Mesenchymal stem cell (in vitro differentiated cells and primary cell): Measurements from ENCODE around the gene FEM1B.

ENCODE experiments used
- DNase-seq: peaks from one replicate; pipeline ENCODE4 v3.0.0-alpha.2; 2013
- H2AFZ ChIP-seq: one replicate; pipeline ENCODE4 v1.6.1; 2013; ENCODE audit warnings: low read depth, mild to moderate bottlenecking, control low read depth, inconsistent platforms, low read length, moderate library complexity
- H2AK5ac ChIP-seq: 2 replicates; pipeline ENCODE4 v1.6.1; 2013; ENCODE audit warnings: low read length, moderate library complexity, mild to moderate bottlenecking, inconsistent platforms; ENCODE audit not compliant: severe bottlenecking
- H2BK120ac ChIP-seq: one replicate; pipeline ENCODE4 v1.6.1; 2013; ENCODE audit warnings: low read depth, mild to moderate bottlenecking, inconsistent platforms, low read length, moderate library complexity
- H2BK12ac ChIP-seq, 2 experiments: one replicate each; pipeline ENCODE4 v1.6.1; 2013; ENCODE audit warnings: inconsistent platforms in 2 of 2, low read length in 2 of 2, mild to moderate bottlenecking in 2 of 2, moderate library complexity in 2 of 2, control low read depth in 1 of 2
- H2BK15ac ChIP-seq: one replicate; pipeline ENCODE4 v1.6.1; 2013; ENCODE audit warnings: mild to moderate bottlenecking, low read depth, inconsistent platforms; ENCODE audit not compliant: poor library complexity, severe bottlenecking
- H2BK5ac ChIP-seq: 2 replicates; pipeline ENCODE4 v1.6.1; 2013; ENCODE audit warnings: low read depth, mild to moderate bottlenecking, low read length, control low read depth, inconsistent platforms; ENCODE audit not compliant: poor library complexity, severe bottlenecking
- H3K14ac ChIP-seq, 2 experiments: one replicate each; pipeline ENCODE4 v1.6.1; 2013; ENCODE audit warnings: inconsistent platforms in 2 of 2, low read length in 2 of 2, control low read depth in 1 of 2, mild to moderate bottlenecking in 1 of 2, moderate library complexity in 1 of 2
- H3K18ac ChIP-seq, 2 experiments: one replicate each; pipeline ENCODE4 v1.6.1; 2013; ENCODE audit warnings: inconsistent platforms in 2 of 2, low read length in 2 of 2, control low read depth in 1 of 2, low read depth in 1 of 2, mild to moderate bottlenecking in 1 of 2
- H3K23ac ChIP-seq, 2 experiments: one replicate each; pipeline ENCODE4 v1.6.1; 2013; ENCODE audit warnings: inconsistent platforms in 2 of 2, low read length in 2 of 2, mild to moderate bottlenecking in 2 of 2, moderate library complexity in 2 of 2, control low read depth in 1 of 2
- H3K27ac ChIP-seq: 2 replicates; pipeline ENCODE4 v1.5.1; 2013; ENCODE audit warnings: mild to moderate bottlenecking, moderate library complexity, low read length, control low read depth, inconsistent platforms; ENCODE audit not compliant: poor library complexity, severe bottlenecking
- H3K27me3 ChIP-seq, 2 experiments: 2 replicates each; pipeline versions ENCODE4 v1.6.1 to v1.7.0; 2013; ENCODE audit warnings: low read length in 2 of 2, mild to moderate bottlenecking in 2 of 2, moderate library complexity in 2 of 2, control low read depth in 1 of 2, inconsistent platforms in 1 of 2; ENCODE audit not compliant: control insufficient read depth in 1 of 2, insufficient read depth in 1 of 2
- H3K36me3 ChIP-seq, 2 experiments: 2 replicates each; pipeline versions ENCODE4 v1.6.1 to v1.7.0; 2013; ENCODE audit warnings: low read length in 2 of 2, control low read depth in 1 of 2, inconsistent platforms in 1 of 2, low read depth in 1 of 2, mild to moderate bottlenecking in 1 of 2; ENCODE audit not compliant: insufficient read depth in 2 of 2, control insufficient read depth in 1 of 2
- H3K4ac ChIP-seq, 2 experiments: one replicate each; pipeline ENCODE4 v1.6.1; 2013; ENCODE audit warnings: inconsistent platforms in 2 of 2, low read length in 2 of 2, mild to moderate bottlenecking in 2 of 2, moderate library complexity in 2 of 2, control low read depth in 1 of 2, low read depth in 1 of 2
- H3K4me1 ChIP-seq: 2 replicates; pipeline ENCODE4 v1.6.1; 2013; ENCODE audit warnings: low read depth, low read length, control low read depth; ENCODE audit not compliant: control insufficient read depth, insufficient read depth
- H3K4me2 ChIP-seq: 2 replicates; pipeline ENCODE4 v1.6.1; 2013; ENCODE audit warnings: low read length, mild to moderate bottlenecking, inconsistent platforms; ENCODE audit not compliant: poor library complexity, severe bottlenecking
- H3K4me3 ChIP-seq, 2 experiments: 2 replicates each; pipeline versions ENCODE4 v1.5.1 to v1.7.0; 2013; ENCODE audit warnings: low read length in 2 of 2, mild to moderate bottlenecking in 2 of 2, control low read depth in 1 of 2, low read depth in 1 of 2; ENCODE audit not compliant: insufficient read depth in 1 of 2
- H3K79me1 ChIP-seq: replicated peaks from 2 replicates; pipeline ENCODE4 v1.6.1; 2013; ENCODE audit warnings: mild to moderate bottlenecking, control low read depth, low read length, inconsistent platforms; ENCODE audit not compliant: poor library complexity, severe bottlenecking
- H3K9ac ChIP-seq: 2 replicates; pipeline ENCODE4 v1.7.0; 2013; ENCODE audit warnings: mild to moderate bottlenecking, low read length, moderate library complexity
- H3K9me3 ChIP-seq: 2 replicates; pipeline ENCODE4 v1.7.0; 2013; ENCODE audit warnings: mild to moderate bottlenecking, low read length; ENCODE audit not compliant: control insufficient read depth
- H4K8ac ChIP-seq: one replicate; pipeline ENCODE4 v1.6.1; 2013; ENCODE audit warnings: inconsistent platforms, mild to moderate bottlenecking, low read length, moderate library complexity
- H4K91ac ChIP-seq: one replicate; pipeline ENCODE4 v1.6.1; 2013; ENCODE audit warnings: mild to moderate bottlenecking, low read length, inconsistent platforms
- WGBS: methylation state at CpG from one replicate; pipeline ENCODE4 v1.1.7; 2013; ENCODE audit warnings: mixed read lengths; 5-methylcytosine and 5-hydroxymethylcytosine counted together

The FEM1B gene

GRCh38 chr15:68235022-68235421 is 42.5 kb upstream of the FEM1B start:
- Histone ChIP-seq H4K8ac (no peak overlapping the region), H3K27me3 (no peaks in the 10 kb centered on the region), H2BK12ac (no peak overlapping the region), H2BK15ac (no peak overlapping the region), H3K4me2 (no peak overlapping the region), H2BK5ac (no peak overlapping the region), H3K23ac (no peak overlapping the region), H3K4me1 (peaks cover 6% of the 10 kb centered on the region), H3K4ac (peak overlapping the region in 1 of 2 experiments; percentile 2), H2AFZ (no peak overlapping the region), H2AK5ac (no peak overlapping the region), H3K14ac (no peak overlapping the region), H3K79me1 (peaks cover under 1% of the 10 kb centered on the region), H3K27ac (no peak overlapping the region), H2BK120ac (no peak overlapping the region), H3K9ac (no peak overlapping the region), H3K36me3 (no peaks in the 10 kb centered on the region), H3K4me3 (no peak overlapping the region), H3K18ac (no peak overlapping the region), H4K91ac (no peak overlapping the region), H3K9me3 (peaks cover 6% of the 10 kb centered on the region)
- no peak for DNase-seq
- WGBS = 90% methylated on average over 4 of the region's 4 CpGs

- Histone ChIP-seq H2BK120ac (no peak overlapping the region), H2AK5ac (no peak overlapping the region), H3K4me2 (no peak overlapping the region), H3K27ac (no peak overlapping the region), H4K8ac (no peak overlapping the region), H3K9ac (no peak overlapping the region), H3K4ac (no peak overlapping the region), H2BK12ac (no peak overlapping the region), H3K36me3 (no peaks in the 10 kb centered on the region), H3K4me1 (no peaks in the 10 kb centered on the region), H3K4me3 (no peak overlapping the region), H2BK5ac (no peak overlapping the region), H4K91ac (no peak overlapping the region), H3K18ac (no peak overlapping the region), H2BK15ac (no peak overlapping the region), H2AFZ (no peak overlapping the region), H3K23ac (no peak overlapping the region), H3K27me3 (no peaks in the 10 kb centered on the region), H3K79me1 (no peaks in the 10 kb centered on the region), H3K14ac (no peak overlapping the region), H3K9me3 (peaks cover 10% of the 10 kb centered on the region)
- DNase-seq = no peak
Observed at GRCh38 chr15:68239025-68239424, 38.5 kb upstream of the FEM1B start.

- Histone ChIP-seq H3K4me2 (no peak overlapping the region), H2BK5ac (no peak overlapping the region), H3K23ac (no peak overlapping the region), H3K4me3 (no peak overlapping the region), H4K91ac (no peak overlapping the region), H2BK120ac (no peak overlapping the region), H3K79me1 (no peaks in the 10 kb centered on the region), H2AFZ (no peak overlapping the region), H3K14ac (no peak overlapping the region), H3K27me3 (no peaks in the 10 kb centered on the region), H3K4me1 (no peaks in the 10 kb centered on the region), H3K27ac (no peak overlapping the region), H2AK5ac (no peak overlapping the region), H3K18ac (no peak overlapping the region), H2BK15ac (no peak overlapping the region), H4K8ac (no peak overlapping the region), H3K36me3 (no peaks in the 10 kb centered on the region), H3K9ac (no peak overlapping the region), H3K4ac (no peak overlapping the region), H2BK12ac (no peak overlapping the region), H3K9me3 (peaks cover 20% of the 10 kb centered on the region)
- DNase-seq = no peak
- 81% methylated on average over 4 of the region's 5 CpGs for WGBS
Observed at GRCh38 chr15:68241088-68241935, 36.2 kb upstream of the FEM1B start.

GRCh38 chr15:68244235-68244634 is 33.3 kb upstream of the FEM1B start:
- H3K9ac ChIP-seq = no peak overlapping the region
- no peaks in the 10 kb centered on the region for H3K79me1 ChIP-seq
- no peaks in the 10 kb centered on the region for H3K27me3 ChIP-seq
- H3K14ac ChIP-seq = no peak overlapping the region
- H3K4me1 ChIP-seq = no peaks in the 10 kb centered on the region
- no peak overlapping the region for H3K18ac ChIP-seq
- H4K91ac ChIP-seq = no peak overlapping the region
- H3K4ac ChIP-seq = no peak overlapping the region
- H2BK5ac ChIP-seq = no peak overlapping the region
- H2BK120ac ChIP-seq = no peak overlapping the region
- 100% methylated on average over 1 of the region's 1 CpG for WGBS
- no peak overlapping the region for H3K4me2 ChIP-seq
- no peak overlapping the region for H3K23ac ChIP-seq
- H2BK12ac ChIP-seq = no peak overlapping the region
- H2AK5ac ChIP-seq = no peak overlapping the region
- no peak for DNase-seq
- H3K4me3 ChIP-seq = no peak overlapping the region
- no peak overlapping the region for H2BK15ac ChIP-seq
- no peak overlapping the region for H3K27ac ChIP-seq
- H3K9me3 ChIP-seq = peaks cover 16% of the 10 kb centered on the region
- no peaks in the 10 kb centered on the region for H3K36me3 ChIP-seq
- H2AFZ ChIP-seq = no peak overlapping the region
- no peak overlapping the region for H4K8ac ChIP-seq
